Testis (tissue), 2 donors: ENCODE data around the gene RHBG.

Source experiments
- POLR2A ChIP-seq: fragments of 450-650 bp; IDR thresholded peaks from one replicate; pipeline ENCODE4 v1.6.1; 2017; ENCODE audit warnings: antibody characterized with exemption, mild to moderate bottlenecking, moderate library complexity
- TF ChIP-seq, protein P1 (sequence below), 3 experiments: fragments of 450-650 bp in 2 of 3; fragments of 200-600 bp in 1 of 3; sonication (generic) in 1 of 3; IDR thresholded peaks; one replicate each; pipeline ENCODE4 v1.5.1; 2016 to 2019; ENCODE audit warnings: antibody characterized with exemption in 3 of 3, mild to moderate bottlenecking in 2 of 3, moderate library complexity in 1 of 3

GRCh38 chr1:156382561-156382960, 13.6 kb downstream of the RHBG start:
- TF ChIP-seq, protein P1, sequence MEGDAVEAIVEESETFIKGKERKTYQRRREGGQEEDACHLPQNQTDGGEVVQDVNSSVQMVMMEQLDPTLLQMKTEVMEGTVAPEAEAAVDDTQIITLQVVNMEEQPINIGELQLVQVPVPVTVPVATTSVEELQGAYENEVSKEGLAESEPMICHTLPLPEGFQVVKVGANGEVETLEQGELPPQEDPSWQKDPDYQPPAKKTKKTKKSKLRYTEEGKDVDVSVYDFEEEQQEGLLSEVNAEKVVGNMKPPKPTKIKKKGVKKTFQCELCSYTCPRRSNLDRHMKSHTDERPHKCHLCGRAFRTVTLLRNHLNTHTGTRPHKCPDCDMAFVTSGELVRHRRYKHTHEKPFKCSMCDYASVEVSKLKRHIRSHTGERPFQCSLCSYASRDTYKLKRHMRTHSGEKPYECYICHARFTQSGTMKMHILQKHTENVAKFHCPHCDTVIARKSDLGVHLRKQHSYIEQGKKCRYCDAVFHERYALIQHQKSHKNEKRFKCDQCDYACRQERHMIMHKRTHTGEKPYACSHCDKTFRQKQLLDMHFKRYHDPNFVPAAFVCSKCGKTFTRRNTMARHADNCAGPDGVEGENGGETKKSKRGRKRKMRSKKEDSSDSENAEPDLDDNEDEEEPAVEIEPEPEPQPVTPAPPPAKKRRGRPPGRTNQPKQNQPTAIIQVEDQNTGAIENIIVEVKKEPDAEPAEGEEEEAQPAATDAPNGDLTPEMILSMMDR (IDR thresholded peaks at IDR 0.05) = no peak
- TF ChIP-seq POLR2A = no peak
